NCI-H345 (cell line): ENCODE data around the gene TNIK.
"Not testable (repeated sequence)": the region's sequence is repeated elsewhere in the genome, so short reads cannot be mapped to it uniquely, and the experiment has no call there.

ENCODE experiments used
- DNase-seq: peaks from one replicate; lab custom pipeline; 2025; lab: John Stamatoyannopoulos, UW

The TNIK gene

DNA sequence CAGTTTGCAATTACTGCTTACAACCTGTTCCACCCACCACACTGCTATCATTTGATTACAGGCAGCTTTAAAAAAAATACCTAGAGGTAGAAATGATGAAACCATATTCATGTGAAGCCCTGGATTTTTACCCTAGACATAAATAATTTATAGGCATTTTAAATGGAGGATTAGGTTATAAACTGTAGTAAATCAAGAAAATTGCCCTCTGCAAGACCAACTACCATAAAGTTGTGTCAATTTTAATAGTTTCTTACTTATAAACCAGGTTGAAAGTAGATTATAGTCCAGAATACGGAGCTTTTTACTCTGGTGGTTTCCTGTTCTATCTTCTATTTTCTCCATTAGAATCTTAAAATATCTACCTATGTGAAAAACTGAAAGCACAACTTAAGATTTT lies 13.9 kb downstream of the TNIK start:
- DNase-seq: no peak

DNA sequence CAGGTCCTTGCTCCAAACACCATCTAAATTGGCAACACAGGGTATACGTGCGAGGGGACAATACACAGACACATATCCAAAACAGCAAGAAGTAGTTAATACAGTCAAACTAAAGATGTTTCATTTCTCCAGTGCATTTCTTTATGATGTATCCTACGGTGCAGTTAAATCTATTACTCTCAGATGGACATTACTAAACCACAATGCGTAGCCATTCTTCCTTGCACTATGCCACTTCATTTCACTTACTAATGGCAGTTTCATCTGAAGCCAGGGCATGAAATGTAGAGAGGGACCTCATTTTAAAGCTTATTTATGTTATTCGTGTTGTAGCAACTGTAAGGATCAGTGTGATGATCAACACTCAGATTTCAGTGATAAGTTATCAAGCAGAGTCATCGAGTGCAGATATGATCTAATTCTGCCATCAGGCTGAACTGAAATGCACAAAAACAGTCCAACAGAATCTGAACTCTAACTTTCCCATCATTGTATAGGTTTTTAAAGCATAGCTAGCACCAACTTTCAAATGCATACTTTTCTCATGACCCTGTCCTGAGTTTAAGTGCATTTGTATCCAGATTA lies 14.5 kb downstream of the TNIK start:
- DNase-seq: no peak

- DNase-seq: no peak
Measured at GRCh38 chr3:171444001-171444690, 16.1 kb downstream of the TNIK start.

- DNase-seq: no peak
Measured at GRCh38 chr3:171443211-171443957, 16.8 kb downstream of the TNIK start.

GRCh38 chr3:171442184-171442583 lies 18.0 kb downstream of the TNIK start:
- DNase-seq: no peak

GRCh38 chr3:171441381-171441780 lies 18.8 kb downstream of the TNIK start:
- no peak for DNase-seq

DNA sequence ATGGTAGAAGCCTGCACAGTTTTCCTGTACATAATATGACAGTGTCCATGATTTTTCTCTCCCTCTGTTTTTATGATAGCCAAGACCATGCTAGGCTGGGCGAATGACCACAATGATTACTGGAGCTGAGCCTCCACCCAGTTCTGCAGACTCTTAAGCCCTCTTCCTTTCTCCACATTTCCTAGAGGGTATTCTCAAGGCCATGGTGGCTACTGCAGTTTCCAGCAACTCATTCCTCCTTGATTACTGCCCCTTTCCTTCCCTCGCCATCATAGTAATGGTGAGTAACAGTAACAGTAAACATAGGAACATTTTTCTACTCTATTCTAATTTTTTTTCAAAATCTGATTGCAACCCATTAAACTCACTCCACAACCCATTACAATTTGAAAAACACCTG lies 20.2 kb downstream of the TNIK start:
- no peak for DNase-seq

GRCh38 chr3:171437115-171437756 lies 23.0 kb downstream of the TNIK start:
- no peak for DNase-seq

DNA sequence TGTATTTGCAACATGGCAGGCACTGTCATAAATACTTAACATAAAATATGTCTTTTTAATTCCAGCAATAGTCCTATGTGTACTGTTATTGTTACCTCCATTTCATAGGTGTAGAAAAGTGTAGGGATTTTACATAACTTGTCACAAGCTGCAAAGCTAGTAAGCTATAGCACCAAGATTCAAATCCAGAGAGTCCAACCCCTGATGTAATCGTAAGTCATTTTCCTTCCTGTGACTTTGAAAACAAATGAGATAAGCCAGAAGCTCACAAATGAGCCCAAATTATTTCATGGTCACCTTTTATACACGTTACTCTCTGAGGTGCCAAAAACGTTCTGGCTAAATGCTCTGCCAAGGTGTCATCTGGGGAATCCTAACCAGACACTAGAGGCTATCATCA lies 23.8 kb downstream of the TNIK start:
- no peak for DNase-seq

- no peak for DNase-seq
Measured at GRCh38 chr3:171435757-171436156, 24.4 kb downstream of the TNIK start.

GRCh38 chr3:171435143-171435542 lies 25.1 kb downstream of the TNIK start:
- DNase-seq: no peak

GRCh38 chr3:171432548-171432947 lies 27.7 kb downstream of the TNIK start:
- no peak for DNase-seq

GRCh38 chr3:171431550-171431949 lies 28.7 kb downstream of the TNIK start:
- DNase-seq: no peak

- no peak for DNase-seq
Measured at GRCh38 chr3:171430530-171430929, 29.7 kb downstream of the TNIK start.

GRCh38 chr3:171429635-171430034 lies 30.6 kb downstream of the TNIK start:
- DNase-seq: no peak

DNA sequence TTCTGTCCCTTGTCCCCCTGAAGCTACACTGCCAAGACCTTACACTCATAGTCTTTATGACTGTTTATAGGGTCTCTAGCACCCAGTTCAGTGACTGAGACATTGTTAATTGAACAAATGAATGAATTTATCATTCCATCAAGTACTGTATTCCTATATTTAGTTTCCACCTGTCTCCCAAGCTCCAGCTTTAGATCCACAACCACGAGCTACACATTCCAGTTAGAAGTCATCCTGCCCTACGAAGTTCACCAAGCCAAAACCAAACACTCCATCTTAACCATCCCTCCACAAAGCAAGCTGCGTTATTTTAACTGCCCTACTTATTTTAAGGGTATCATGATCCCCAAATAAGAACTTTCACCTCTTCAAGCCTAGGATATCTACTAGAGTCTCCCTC lies 31.3 kb downstream of the TNIK start:
- no peak for DNase-seq

- no peak for DNase-seq
Measured at GRCh38 chr3:171428321-171428787, 31.9 kb downstream of the TNIK start.

DNA sequence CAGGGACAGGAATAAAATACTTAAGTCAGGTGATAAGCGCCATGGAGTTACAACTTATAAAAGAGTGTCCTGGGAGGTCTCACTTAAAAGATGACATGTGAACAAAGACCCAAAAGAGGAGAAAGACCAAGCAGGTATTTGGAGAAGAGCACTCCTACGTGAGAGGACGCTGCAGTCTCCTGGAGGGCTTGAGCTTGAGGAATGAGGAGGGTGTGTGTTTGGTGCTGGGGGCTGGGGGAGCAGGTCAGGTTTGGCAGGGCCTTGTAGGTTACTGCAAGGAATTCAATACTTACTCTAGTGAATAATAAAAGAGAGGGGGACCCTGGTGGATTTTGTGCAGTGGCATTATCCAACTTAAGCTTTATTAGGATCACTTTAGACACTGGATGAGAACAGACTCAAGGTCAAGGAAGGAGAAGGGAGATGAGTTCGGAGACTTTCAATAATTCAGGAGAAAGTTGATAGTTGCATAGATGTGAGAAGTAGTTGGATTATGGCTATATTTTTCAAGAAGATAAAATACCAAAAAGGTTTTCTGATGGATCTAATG lies 32.4 kb downstream of the TNIK start:
- DNase-seq: no peak

GRCh38 chr3:171424063-171424462 lies 36.1 kb downstream of the TNIK start:
- DNase-seq: not testable (repeated sequence)

DNA sequence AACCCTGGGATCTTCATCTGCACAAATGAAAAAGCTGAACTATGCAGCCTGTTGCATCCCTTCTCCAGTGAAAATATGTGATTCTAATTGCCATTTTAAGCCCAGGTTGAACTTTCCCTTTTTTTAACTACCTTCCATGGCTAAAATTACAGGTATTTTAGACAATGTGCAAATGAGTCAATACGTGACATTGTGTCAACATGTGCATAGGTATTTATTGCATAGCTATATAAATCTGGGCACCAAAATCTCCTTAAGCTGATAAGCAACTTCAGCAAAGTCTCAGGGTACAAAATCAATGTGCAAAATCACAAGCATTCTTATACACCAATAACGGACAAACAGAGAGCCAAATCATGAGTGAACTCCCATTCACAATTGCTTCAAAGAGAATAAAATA lies 37.4 kb downstream of the TNIK start:
- DNase-seq: not testable (repeated sequence)

- DNase-seq: no peak
Measured at GRCh38 chr3:171420667-171421066, 39.5 kb downstream of the TNIK start.

GRCh38 chr3:171419457-171419856 lies 40.7 kb downstream of the TNIK start:
- no peak for DNase-seq
